HCT116 (cell line): ENCODE data around the gene MRPL24. TPM values are rescaled to one million over a fixed set of nuclear protein-coding genes. Genes with fewer than 3 reads are reported as not detected.

Experiments
- ATAC-seq: fragments of 200-7000 bp; cut with Tn5 transposase; 2 replicates; pipeline ENCODE4 v1.9.1; 2020; ENCODE audit warnings: mild to moderate bottlenecking, moderate library complexity
- BruUV-seq: library from RNA; stranded (reverse); fragments of 400-500 nt; replicated peaks from 2 replicates; lab custom pipeline; 2021; lab: Mats Ljungman, UMichigan
- CTCF ChIA-PET: fragments of 300-600 bp; sonication (Branson Sonifier 250); formaldehyde crosslinking; loops from one replicate; lab custom pipeline; 2021; ENCODE audit warnings: antibody characterized with exemption; lab: Charles Lee
- POLR2A ChIA-PET: fragments of 300-600, 350-600 bp; sonication (Branson Sonifier 250); formaldehyde crosslinking; loops from one replicate; lab custom pipeline; 2021; ENCODE audit warnings: antibody characterized with exemption; lab: Charles Lee
- RAD21 ChIA-PET, 2 experiments: fragments of 300-600 bp; sonication (Branson Sonifier 250); formaldehyde crosslinking; loops; one replicate each; lab custom pipeline; 2023; ENCODE audit warnings: low total read pairs in 2 of 2; ENCODE audit not compliant: uncharacterized antibody in 2 of 2, unreplicated experiment in 2 of 2, low non-redundant PET in 1 of 2; lab: Charles Lee
- DNase-seq: peaks from one replicate; pipeline ENCODE4 v3.0.0-alpha.2; 2010; ENCODE audit warnings: low read depth, low spot score
- H2AFZ ChIP-seq: fragments of 200-600 bp; shearing (Covaris generic), sonication (generic); 2 replicates; pipeline ENCODE4 v1.6.1; 2017; ENCODE audit warnings: low read depth, mixed run types, mixed read lengths, antibody characterized with exemption, low read length; ENCODE audit not compliant: poor library complexity, severe bottlenecking
- H3K27ac ChIP-seq: 2 replicates; pipeline ENCODE4 v1.5.1; 2012; ENCODE audit warnings: low read depth, low read length
- H3K27me3 ChIP-seq: fragments of 200-600 bp; sonication (generic); 2 replicates; pipeline ENCODE4 v1.6.1; 2016; ENCODE audit warnings: mixed run types, low read length, mixed read lengths; ENCODE audit not compliant: insufficient read depth
- H3K36me3 ChIP-seq, 2 experiments: fragments of 200-500 bp in 1 of 2; fragments of 200-600 bp in 1 of 2; sonication (Bioruptor generic) in 1 of 2; sonication (generic) in 1 of 2; 2 replicates each; pipeline versions ENCODE4 v1.5.1 to v1.6.1; 2014 to 2016; ENCODE audit warnings: low read length in 2 of 2, inconsistent platforms in 1 of 2, mixed read lengths in 1 of 2, mixed run types in 1 of 2; ENCODE audit not compliant: insufficient read depth in 2 of 2, control insufficient read depth in 1 of 2
- H3K4me1 ChIP-seq, 2 experiments: fragments of 200-600 bp in 1 of 2; sonication (generic) in 1 of 2; 2 replicates each; pipeline versions ENCODE4 v1.5.1 to v1.6.1; 2012 to 2017; ENCODE audit warnings: low read length in 2 of 2, inconsistent platforms in 1 of 2, mild to moderate bottlenecking in 1 of 2, mixed read lengths in 1 of 2, mixed run types in 1 of 2, moderate library complexity in 1 of 2; ENCODE audit not compliant: insufficient read depth in 2 of 2, control insufficient read depth in 1 of 2
- H3K4me2 ChIP-seq: fragments of 200-600 bp; sonication (generic); 2 replicates; pipeline ENCODE4 v1.6.1; 2017; ENCODE audit warnings: mixed run types, low read length, mixed read lengths
- H3K4me3 ChIP-seq, 2 experiments: fragments of 200-600 bp in 1 of 2; sonication (generic) in 1 of 2; replicated peaks in 1 of 2; 2 replicates each; pipeline ENCODE4 v1.5.1; 2011 to 2016; ENCODE audit warnings: low read length in 2 of 2, control low read depth in 1 of 2, low read depth in 1 of 2, mild to moderate bottlenecking in 1 of 2, mixed read lengths in 1 of 2, mixed run types in 1 of 2
- H3K79me2 ChIP-seq: fragments of 200-600 bp; sonication (generic); 2 replicates; pipeline ENCODE4 v1.6.1; 2017; ENCODE audit warnings: mild to moderate bottlenecking, mixed run types, low read length, moderate library complexity, mixed read lengths; ENCODE audit not compliant: insufficient read depth
- H3K9ac ChIP-seq: fragments of 200-600 bp; sonication (generic); 2 replicates; pipeline ENCODE4 v1.6.1; 2016; ENCODE audit warnings: low read length, mixed read lengths
- H3K9me2 ChIP-seq: fragments of 200-600 bp; sonication (generic), shearing (Covaris generic); 2 replicates; pipeline ENCODE4 v1.6.1; 2017; ENCODE audit warnings: mixed run types, mild to moderate bottlenecking, moderate library complexity; ENCODE audit not compliant: insufficient read depth
- H3K9me3 ChIP-seq, 2 experiments: fragments of 200-500 bp in 1 of 2; fragments of 200-600 bp in 1 of 2; sonication (Bioruptor generic) in 1 of 2; sonication (generic) in 1 of 2; 2 replicates each; pipeline ENCODE4 v1.6.1; 2014 to 2017; ENCODE audit warnings: low read length in 2 of 2, mixed read lengths in 2 of 2, inconsistent platforms in 1 of 2, low read depth in 1 of 2, mild to moderate bottlenecking in 1 of 2, mixed run types in 1 of 2, moderate library complexity in 1 of 2; ENCODE audit not compliant: control insufficient read depth in 1 of 2, insufficient read depth in 1 of 2
- H4K20me1 ChIP-seq: fragments of 200-600 bp; sonication (generic), shearing (Covaris generic); 2 replicates; pipeline ENCODE4 v1.6.1; 2017; ENCODE audit warnings: mixed run types, mild to moderate bottlenecking, moderate library complexity; ENCODE audit not compliant: insufficient read depth
- EGR1 ChIP-seq: IDR thresholded peaks from 2 replicates; pipeline ENCODE4 v1.6.1; 2012; ENCODE audit warnings: low read depth
- POLR2AphosphoS5 ChIP-seq: IDR thresholded peaks from 2 replicates; pipeline ENCODE4 v1.6.1; 2011; ENCODE audit warnings: mild to moderate bottlenecking, low read depth, low read length, moderate library complexity
- REST ChIP-seq: IDR thresholded peaks from 2 replicates; pipeline ENCODE4 v1.6.1; 2012; ENCODE audit warnings: low read depth
- TCF7L2 ChIP-seq: IDR thresholded peaks from 2 replicates; pipeline ENCODE4 v1.7.0; 2011; ENCODE audit warnings: borderline replicate concordance, inconsistent platforms; ENCODE audit not compliant: insufficient read depth, insufficient read length; ENCODE audit errors: extremely low read depth
- ZFX ChIP-seq: fragments of 450-650 bp; IDR thresholded peaks from 2 replicates; pipeline ENCODE4 v1.6.1; 2017
- intact Hi-C: fragments of 100-400 bp; cut with micrococcal nuclease; formaldehyde crosslinking; loops from 2 replicates; pipeline ENCODE4 v1.10.0; 2022
- total RNA-seq: library from RNA; stranded (reverse); gene quantifications from one replicate; pipeline ENCODE4 v1.2.1, GENCODE V29; 2021; ENCODE audit not compliant: unreplicated experiment
- TF ChIP-seq, protein P1 (sequence below): IDR thresholded peaks from 2 replicates; pipeline ENCODE4 v1.6.1; 2011; ENCODE audit warnings: mild to moderate bottlenecking, low read length, moderate library complexity; ENCODE audit not compliant: insufficient replicate concordance; ENCODE audit errors: extremely low read depth

The MRPL24 gene
- total RNA-seq, 1 experiment from 2014 or later = 111 TPM

- no peak for TF ChIP-seq REST
- peak; percentile 7 for TF ChIP-seq TCF7L2
- no peak for TF ChIP-seq EGR1
- peak; percentile 31; the same call in 1 of the 2 replicates for TF ChIP-seq ZFX
- TF ChIP-seq POLR2AphosphoS5 = no peak
- TF ChIP-seq, protein P1, sequence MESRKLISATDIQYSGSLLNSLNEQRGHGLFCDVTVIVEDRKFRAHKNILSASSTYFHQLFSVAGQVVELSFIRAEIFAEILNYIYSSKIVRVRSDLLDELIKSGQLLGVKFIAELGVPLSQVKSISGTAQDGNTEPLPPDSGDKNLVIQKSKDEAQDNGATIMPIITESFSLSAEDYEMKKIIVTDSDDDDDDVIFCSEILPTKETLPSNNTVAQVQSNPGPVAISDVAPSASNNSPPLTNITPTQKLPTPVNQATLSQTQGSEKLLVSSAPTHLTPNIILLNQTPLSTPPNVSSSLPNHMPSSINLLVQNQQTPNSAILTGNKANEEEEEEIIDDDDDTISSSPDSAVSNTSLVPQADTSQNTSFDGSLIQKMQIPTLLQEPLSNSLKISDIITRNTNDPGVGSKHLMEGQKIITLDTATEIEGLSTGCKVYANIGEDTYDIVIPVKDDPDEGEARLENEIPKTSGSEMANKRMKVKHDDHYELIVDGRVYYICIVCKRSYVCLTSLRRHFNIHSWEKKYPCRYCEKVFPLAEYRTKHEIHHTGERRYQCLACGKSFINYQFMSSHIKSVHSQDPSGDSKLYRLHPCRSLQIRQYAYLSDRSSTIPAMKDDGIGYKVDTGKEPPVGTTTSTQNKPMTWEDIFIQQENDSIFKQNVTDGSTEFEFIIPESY = no peak
- Histone ChIP-seq H4K20me1 (no peaks in the 10 kb centered on the region), H3K9ac (peak overlapping the region; percentile 80), H3K4me3 (peak overlapping the region; percentile 62 to 63), H3K79me2 (peaks cover 24% of the 10 kb centered on the region), H3K27ac (peak overlapping the region; percentile 89), H3K27me3 (no peaks in the 10 kb centered on the region), H3K9me3 (no peaks in the 10 kb centered on the region), H3K4me1 (peaks cover 79 to 89% of the 10 kb centered on the region in 2 experiments), H3K9me2 (no peaks in the 10 kb centered on the region), H2AFZ (no peak overlapping the region), H3K36me3 (peaks cover 0 to 2% of the 10 kb centered on the region in 2 experiments; a peak in 1 of 4 replicates), H3K4me2 (peak overlapping the region; percentile 85)
- POLR2A ChIA-PET = interaction anchor here (0.9 to 6.4 kb wide), 9 partner anchors 9 to 80 kb away, joined by 3 to 87 read pairs (median 10); partner anchors contain the start of genes ISG20L2 and METTL25B
- no peak for DNase-seq
- RAD21 ChIA-PET = interaction anchor here (0.7 to 3.5 kb wide), 8 partner anchors 14 to 30 kb away, joined by 3 to 45 read pairs (median 11); no protein-coding TSS in a partner anchor
- no TSS peak for BruUV-seq
- CTCF ChIA-PET = interaction anchor here (0.6 to 14.7 kb wide), 18 partner anchors 9 to 153 kb away, joined by 3 to 310 read pairs (median 7); partner anchors contain the start of genes ISG20L2, METTL25B, NES and NTRK1
- ATAC-seq = peak; percentile 20
- intact Hi-C loops = loop anchor here (1.0 kb wide), 1 partner anchor 18 kb away; no protein-coding TSS in a partner anchor
These were observed 34.1 kb downstream of the MRPL24 start for GRCh38 chr1:156706657-156707416.
